ENCODE measurements around the gene AATK. TPM values are rescaled to one million over a fixed set of nuclear protein-coding genes. Genes with fewer than 3 reads are reported as not detected.

Gene AATK
- total RNA-seq, 1 experiment from 2014 or later: not detected

- H3K27ac Mint-ChIP-seq (ENCODE audit: unreplicated experiment): no peak overlapping the region
- no peak overlapping the region for H3K4me3 Mint-ChIP-seq (ENCODE audit: low read depth, unreplicated experiment)
- DNase-seq: no peak
- CTCF ChIA-PET: no interaction called here
- no peaks in the 10 kb centered on the region for H3K9me3 Mint-ChIP-seq (ENCODE audit: low read depth, unreplicated experiment)
- TF ChIP-seq CTCF (IDR thresholded peaks at IDR 0.05; ENCODE audit: unreplicated experiment): no peak
- H3K27me3 Mint-ChIP-seq (ENCODE audit: unreplicated experiment): no peaks in the 10 kb centered on the region
- H3K4me1 Mint-ChIP-seq (ENCODE audit: low read depth, unreplicated experiment): no peaks in the 10 kb centered on the region
- intact Hi-C loops (cut with micrococcal nuclease; ENCODE audit: unreplicated experiment): no loop called here
- BruUV-seq (replicated peaks): no TSS peak
- H3K36me3 Mint-ChIP-seq (ENCODE audit: insufficient read depth, unreplicated experiment): peaks cover 25% of the 10 kb centered on the region
Measured at GRCh38 chr17:81115749-81116464, 50.1 kb downstream of the AATK start.

- BruUV-seq (replicated peaks): no TSS peak
- Mint-ChIP-seq H3K4me1 (ENCODE audit: low read depth, unreplicated experiment) (no peaks in the 10 kb centered on the region), H3K36me3 (ENCODE audit: insufficient read depth, unreplicated experiment) (peaks cover 30% of the 10 kb centered on the region), H3K4me3 (ENCODE audit: low read depth, unreplicated experiment) (no peak overlapping the region), H3K27me3 (ENCODE audit: unreplicated experiment) (no peaks in the 10 kb centered on the region), H3K27ac (ENCODE audit: unreplicated experiment) (no peak overlapping the region), H3K9me3 (ENCODE audit: low read depth, unreplicated experiment) (no peaks in the 10 kb centered on the region)
- CTCF ChIA-PET: no interaction called here
- no peak for TF ChIP-seq CTCF (IDR thresholded peaks at IDR 0.05; ENCODE audit: unreplicated experiment)
- intact Hi-C loops (cut with micrococcal nuclease; ENCODE audit: unreplicated experiment): no loop called here
- DNase-seq: no peak
Measured at GRCh38 chr17:81115219-81115618, 50.8 kb downstream of the AATK start.

- Mint-ChIP-seq H3K9me3 (ENCODE audit: low read depth, unreplicated experiment) (no peaks in the 10 kb centered on the region), H3K27me3 (ENCODE audit: unreplicated experiment) (no peaks in the 10 kb centered on the region), H3K27ac (ENCODE audit: unreplicated experiment) (no peak overlapping the region), H3K4me1 (ENCODE audit: low read depth, unreplicated experiment) (no peaks in the 10 kb centered on the region), H3K4me3 (ENCODE audit: low read depth, unreplicated experiment) (no peak overlapping the region), H3K36me3 (ENCODE audit: insufficient read depth, unreplicated experiment) (peaks cover 26% of the 10 kb centered on the region)
- intact Hi-C loops (cut with micrococcal nuclease; ENCODE audit: unreplicated experiment): no loop called here
- DNase-seq: no peak
- CTCF ChIA-PET: interaction anchor here (0.7 kb wide), 1 partner anchor 112 kb away, joined by 4 read pairs; no protein-coding TSS in a partner anchor
- BruUV-seq (replicated peaks): no TSS peak
- no peak for TF ChIP-seq CTCF (IDR thresholded peaks at IDR 0.05; ENCODE audit: unreplicated experiment)
Measured at GRCh38 chr17:81114351-81115093, 51.5 kb downstream of the AATK start.

GRCh38 chr17:81113158-81113724 lies 52.8 kb downstream of the AATK start:
- H3K27me3 Mint-ChIP-seq (ENCODE audit: unreplicated experiment): no peaks in the 10 kb centered on the region
- TF ChIP-seq CTCF (IDR thresholded peaks at IDR 0.05; ENCODE audit: unreplicated experiment): no peak
- CTCF ChIA-PET: no interaction called here
- DNase-seq: no peak
- no peak overlapping the region for H3K4me3 Mint-ChIP-seq (ENCODE audit: low read depth, unreplicated experiment)
- no peaks in the 10 kb centered on the region for H3K9me3 Mint-ChIP-seq (ENCODE audit: low read depth, unreplicated experiment)
- no peaks in the 10 kb centered on the region for H3K4me1 Mint-ChIP-seq (ENCODE audit: low read depth, unreplicated experiment)
- H3K27ac Mint-ChIP-seq (ENCODE audit: unreplicated experiment): no peak overlapping the region
- H3K36me3 Mint-ChIP-seq (ENCODE audit: insufficient read depth, unreplicated experiment): peaks cover 15% of the 10 kb centered on the region
- intact Hi-C loops (cut with micrococcal nuclease; ENCODE audit: unreplicated experiment): no loop called here
- no TSS peak for BruUV-seq (replicated peaks)
